Amniotic epithelial cell (primary cell): ENCODE results near the gene IFITM1.
"Not testable (repeated sequence)": the region's sequence is repeated elsewhere in the genome, so short reads cannot be mapped to it uniquely, and the experiment has no call there.

Source experiments
- DNase-seq: peaks from one replicate; pipeline ENCODE4 v3.0.0-alpha.2; 2010; ENCODE audit warnings: low read depth

The IFITM1 gene

DNA sequence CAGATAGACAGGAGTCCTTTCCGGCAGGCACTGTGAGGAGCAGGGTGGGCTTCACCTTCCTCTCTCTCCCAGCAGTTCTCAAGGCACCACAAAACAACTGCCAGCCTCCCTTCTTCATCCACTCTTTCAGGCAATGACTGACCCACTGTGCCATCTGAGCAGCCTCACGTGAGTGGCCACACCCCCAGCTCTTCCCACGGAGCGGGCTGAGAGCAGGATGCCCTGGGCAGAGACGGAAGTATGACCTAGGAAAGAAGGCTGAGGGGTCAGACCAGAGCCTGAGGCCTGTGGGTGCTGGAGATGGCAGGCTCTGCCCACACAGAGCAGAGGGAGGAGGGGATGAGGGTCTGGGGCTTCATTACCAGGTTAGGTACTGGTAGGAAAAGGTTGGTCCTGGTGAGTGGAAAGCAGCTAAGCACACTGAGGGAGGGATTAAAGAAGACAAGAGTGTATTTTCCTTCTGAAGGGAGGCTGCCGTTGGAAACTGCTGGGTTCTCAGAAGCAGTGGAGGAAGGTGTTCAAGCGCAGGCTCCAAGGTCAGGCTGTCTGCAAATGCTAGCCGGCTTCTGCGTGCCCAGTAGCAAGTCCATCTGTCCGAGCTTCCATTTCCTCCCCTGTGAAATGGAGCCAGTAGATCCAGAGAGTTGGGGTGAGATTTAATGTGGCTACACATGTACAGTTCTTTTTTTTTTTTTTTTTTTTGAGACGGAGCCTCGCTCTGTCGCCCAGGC, 31.0 kb upstream of the IFITM1 start:
- no peak for DNase-seq

DNA sequence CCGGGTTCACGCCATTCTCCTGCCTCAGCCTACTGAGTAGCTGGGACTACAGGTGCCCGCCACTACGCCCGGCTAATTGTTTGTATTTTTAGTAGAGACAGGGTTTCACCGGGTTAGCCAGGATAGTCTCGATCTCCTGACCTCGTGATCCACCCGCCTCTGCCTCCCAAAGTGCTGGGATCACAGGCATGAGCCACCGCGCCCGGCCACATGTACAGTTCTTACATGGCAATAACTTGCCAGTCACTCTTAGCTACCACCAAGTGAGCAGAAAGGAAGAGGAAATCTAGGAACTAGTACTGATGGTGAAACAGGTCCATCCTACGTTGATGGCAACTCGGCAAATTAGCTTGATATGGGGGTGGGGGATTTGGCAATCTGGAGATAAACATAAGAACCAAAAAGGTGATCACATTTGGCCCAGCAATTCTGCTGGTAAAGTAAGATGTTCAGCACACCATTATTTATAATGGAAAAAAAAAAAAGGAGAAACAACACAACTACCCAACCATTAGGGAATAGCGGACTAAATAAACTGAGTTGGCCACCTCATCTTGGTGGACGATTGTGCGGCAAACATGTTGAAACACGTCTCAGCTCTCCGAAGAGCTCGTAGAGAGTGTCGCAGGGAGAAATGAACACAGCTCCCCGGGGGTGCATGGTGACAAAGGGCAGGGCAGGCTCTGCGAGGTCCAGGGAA, 30.3 kb upstream of the IFITM1 start:
- no peak for DNase-seq

- DNase-seq = no peak
Measured at GRCh38 chr11:284105-285020, 29.5 kb upstream of the IFITM1 start.

DNA sequence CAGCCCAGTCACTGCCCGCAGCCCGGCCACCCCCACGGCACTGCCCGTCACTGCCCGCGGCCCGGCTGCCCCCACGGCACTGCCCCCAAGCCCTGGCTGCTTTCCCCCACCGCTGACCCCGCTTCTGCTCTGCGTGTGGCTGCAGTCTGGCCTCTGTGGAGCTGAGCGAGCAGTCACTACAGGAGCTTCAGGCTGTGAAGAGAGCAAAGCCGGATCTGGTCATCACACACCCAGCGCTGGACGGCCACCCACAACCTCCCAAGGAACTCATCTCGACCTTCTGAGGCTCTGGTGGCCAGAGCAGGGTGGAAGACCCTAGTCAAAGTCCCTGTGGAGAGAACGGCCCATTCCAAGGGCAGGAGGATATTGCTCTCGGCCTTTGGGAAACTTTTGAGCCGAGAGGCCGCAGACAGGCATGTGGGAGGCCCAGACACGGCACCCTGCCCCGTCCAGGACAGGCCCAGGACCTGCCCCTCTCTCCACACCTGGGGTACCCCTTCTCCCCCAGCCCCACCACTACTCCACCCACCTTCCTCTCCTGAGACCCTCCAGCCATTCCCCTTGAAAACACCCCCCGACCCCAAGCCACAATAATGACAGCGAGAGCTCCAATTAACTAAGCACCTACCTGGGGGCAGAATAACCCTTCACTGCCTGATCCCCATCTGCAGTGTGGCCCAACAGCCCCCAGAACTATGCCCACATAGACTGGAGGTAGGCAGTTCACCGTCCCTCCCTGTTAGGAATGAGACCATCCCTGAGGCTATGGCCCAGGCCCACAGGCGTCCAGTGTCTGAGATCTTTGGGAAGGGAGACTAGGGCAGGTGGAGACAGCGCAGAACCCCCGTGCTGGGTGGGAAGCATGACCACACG, 28.6 kb upstream of the IFITM1 start:
- no peak for DNase-seq

DNA sequence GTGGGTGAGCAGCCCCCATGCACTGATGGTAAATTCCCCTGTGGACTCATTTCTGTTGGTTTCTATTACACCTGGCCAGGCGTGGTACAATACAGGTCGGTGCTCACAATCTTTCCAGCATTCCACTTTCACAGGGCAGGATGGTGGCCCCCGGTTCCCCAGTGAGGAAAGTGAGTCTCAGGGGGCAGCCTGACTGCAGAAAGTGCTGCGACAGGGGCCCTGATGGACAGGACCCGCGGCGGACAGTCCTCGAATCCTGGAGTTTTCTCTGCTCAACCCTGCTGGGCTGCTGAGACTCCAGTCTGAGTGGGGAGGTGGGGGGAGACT, 28.0 kb upstream of the IFITM1 start:
- no peak for DNase-seq

GRCh38 chr11:286977-287820, 26.6 kb upstream of the IFITM1 start:
- DNase-seq = not testable (repeated sequence)

DNA sequence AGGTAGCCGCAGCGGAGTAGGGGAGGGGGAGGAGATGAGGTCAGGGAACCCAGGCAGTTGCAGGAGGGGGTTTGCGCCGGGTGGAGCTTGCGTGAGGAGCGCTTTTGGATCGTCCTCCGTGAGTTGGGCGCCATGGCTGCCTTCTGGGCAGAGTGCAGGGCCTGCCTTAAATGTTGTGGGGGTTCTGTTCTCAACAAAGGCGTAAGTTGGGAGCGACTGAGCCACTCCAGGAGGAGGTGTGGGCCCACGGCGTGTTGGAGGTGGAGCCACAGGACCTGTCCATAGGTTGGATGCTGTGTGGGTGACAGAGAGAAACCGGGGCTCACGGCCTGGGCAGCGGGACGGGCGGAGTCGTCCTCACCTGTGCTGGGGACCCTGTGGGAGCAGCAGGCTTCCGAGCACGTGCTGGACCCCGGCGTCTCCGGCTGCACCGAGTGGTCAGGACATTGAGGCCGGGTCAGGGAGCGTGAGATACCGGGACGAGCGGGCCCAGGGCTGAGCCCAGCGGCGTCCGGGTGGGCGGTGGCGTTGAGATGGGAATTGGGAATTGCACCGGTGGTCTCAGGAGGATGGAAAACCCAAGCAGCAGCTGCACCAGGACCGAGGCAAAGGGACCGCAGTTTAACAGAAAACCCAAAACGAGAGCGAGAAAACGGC, 25.9 kb upstream of the IFITM1 start:
- no peak for DNase-seq

- DNase-seq = no peak
Measured at GRCh38 chr11:288478-289397, 25.1 kb upstream of the IFITM1 start, which contains the start of gene PGGHG. Gene PGGHG (plus strand): TSS chr11:289126. CDS start chr11:289817, 691 bp downstream.

- DNase-seq = no peak
Measured at GRCh38 chr11:289398-289711, 24.5 kb upstream of the IFITM1 start.

- no peak for DNase-seq
Measured at GRCh38 chr11:289712-290620, 23.9 kb upstream of the IFITM1 start.

DNA sequence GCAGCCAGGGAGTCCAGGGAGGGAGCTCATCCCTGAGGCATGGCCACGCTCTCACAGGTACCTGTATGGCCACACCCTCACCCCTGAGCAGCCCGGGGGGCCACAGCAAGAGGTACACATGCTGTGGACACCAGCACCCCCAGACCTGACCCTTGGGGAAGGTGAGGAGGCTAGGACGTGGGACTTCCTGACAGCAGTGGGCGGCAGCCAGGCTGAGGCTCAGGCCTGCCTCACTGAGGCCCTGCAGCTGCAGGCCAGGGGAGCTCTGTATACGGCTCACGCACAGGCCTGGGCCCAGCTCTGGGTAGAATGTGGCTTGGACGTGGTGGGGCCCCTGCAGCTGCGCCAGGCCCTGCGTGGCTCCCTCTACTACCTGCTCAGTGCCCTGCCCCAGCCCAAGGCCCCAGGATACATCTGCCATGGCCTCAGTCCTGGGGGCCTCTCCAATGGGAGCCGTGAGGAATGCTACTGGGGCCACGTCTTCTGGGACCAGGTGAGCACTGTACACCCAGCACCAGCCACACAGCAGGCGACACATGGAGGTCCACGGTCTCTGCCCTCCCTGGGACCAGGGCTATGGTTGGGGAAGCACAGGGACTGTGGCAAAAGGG, 23.1 kb upstream of the IFITM1 start:
- DNase-seq = no peak

DNA sequence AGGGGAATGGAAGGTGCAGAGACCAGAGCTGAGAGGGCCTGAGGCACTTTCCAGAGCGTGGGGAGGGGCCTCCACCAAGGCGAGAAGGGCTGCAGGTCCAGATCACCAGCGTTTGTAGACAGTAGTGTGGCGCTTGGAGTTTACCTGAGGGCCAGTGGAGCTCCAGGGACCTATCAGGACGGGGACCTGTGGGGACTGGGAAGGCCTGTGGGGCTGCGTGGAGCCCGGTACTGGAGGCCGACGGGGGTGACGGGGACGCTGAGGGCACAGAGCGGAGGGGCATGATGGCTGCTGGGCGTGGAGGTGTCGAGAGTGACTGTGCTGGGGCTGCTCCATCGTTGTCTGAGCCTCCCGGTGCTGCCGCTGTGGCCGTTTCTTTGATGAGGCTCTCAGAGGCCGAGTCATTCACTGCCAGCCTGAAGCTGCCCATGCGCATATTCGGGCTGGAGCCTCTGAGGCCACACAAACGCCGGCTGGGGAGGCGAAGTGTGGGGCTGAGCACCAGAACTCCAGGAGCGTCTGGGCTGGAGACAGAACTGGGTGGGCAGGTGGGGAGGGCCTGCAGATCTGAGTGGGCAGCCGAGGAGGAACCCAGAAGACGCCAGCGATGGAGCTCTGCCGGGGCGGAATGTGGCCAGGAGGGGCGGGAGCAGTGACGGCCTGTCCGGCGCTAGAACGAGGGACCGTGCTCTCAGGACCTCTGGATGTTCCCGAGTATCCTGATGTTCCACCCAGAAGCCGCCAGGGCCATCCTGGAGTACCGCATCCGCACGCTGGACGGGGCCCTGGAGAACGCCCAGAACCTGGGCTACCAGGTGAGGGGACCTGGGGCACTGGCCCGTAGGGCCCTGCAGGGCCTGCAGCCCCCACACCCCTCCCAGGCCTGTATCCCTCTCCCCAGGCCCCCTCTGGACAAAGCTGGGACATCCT, 22.3 kb upstream of the IFITM1 start:
- DNase-seq = no peak

- no peak for DNase-seq
Measured at GRCh38 chr11:292211-293121, 21.4 kb upstream of the IFITM1 start.

- no peak for DNase-seq
Measured at GRCh38 chr11:293271-293851, 20.5 kb upstream of the IFITM1 start.
